ENCODE measurements around the gene ACLY. TPM values are rescaled to one million over a fixed set of nuclear protein-coding genes. Genes with fewer than 3 reads are reported as not detected.
"Not testable (repeated sequence)": the region's sequence is repeated elsewhere in the genome, so short reads cannot be mapped to it uniquely, and the experiment has no call there.

ACLY gene
- total RNA-seq, 2 experiments from 2014 or later: 153 to 161 TPM

GRCh38 chr17:41863074-41863848 is 55.5 kb downstream of the ACLY start:
- H3K27me3 Mint-ChIP-seq (ENCODE audit: low read depth): no peaks in the 10 kb centered on the region
- CTCF ChIA-PET: interaction anchor here (2.6 kb wide), 1 partner anchor 52 kb away, joined by 10 read pairs; the partner anchor contains the start of gene P3H4
- no peak overlapping the region for H3K4me3 Mint-ChIP-seq
- DNase-seq: peak; percentile 50
- H3K9me3 Mint-ChIP-seq: no peaks in the 10 kb centered on the region
- intact Hi-C loops (cut with micrococcal nuclease): loop anchor here (10.0 kb wide), 2 partner anchors 128 to 412 kb away; partner anchors contain the start of genes HAP1 and STAT5B
- peaks cover 3% of the 10 kb centered on the region for H3K36me3 Mint-ChIP-seq (ENCODE audit: low read depth)
- peaks cover 24% of the 10 kb centered on the region for H3K4me1 Mint-ChIP-seq (ENCODE audit: low read depth)
- H3K27ac Mint-ChIP-seq: no peak overlapping the region

GRCh38 chr17:41860254-41860931 is 58.4 kb downstream of the ACLY start:
- no peak for DNase-seq
- intact Hi-C loops (cut with micrococcal nuclease): loop anchor here (10.0 kb wide), 2 partner anchors 126 to 414 kb away; partner anchors contain the start of genes HAP1 and STAT5B
- Mint-ChIP-seq H3K4me1 (ENCODE audit: low read depth) (peaks cover 21% of the 10 kb centered on the region), H3K27me3 (ENCODE audit: low read depth) (no peaks in the 10 kb centered on the region), H3K36me3 (ENCODE audit: low read depth) (peaks cover 2% of the 10 kb centered on the region), H3K27ac (no peak overlapping the region), H3K9me3 (no peaks in the 10 kb centered on the region), H3K4me3 (no peak overlapping the region)
- CTCF ChIA-PET: no interaction called here

- H3K27ac Mint-ChIP-seq; H3K27me3 Mint-ChIP-seq (ENCODE audit: low read depth); H3K4me3 Mint-ChIP-seq; H3K9me3 Mint-ChIP-seq; intact Hi-C loops (cut with micrococcal nuclease); DNase-seq: not testable (repeated sequence)
- H3K36me3 Mint-ChIP-seq (ENCODE audit: low read depth): peaks cover 23% of the 10 kb centered on the region
- CTCF ChIA-PET: interaction anchor here (0.6 to 1.4 kb wide), 5 partner anchors 13 to 156 kb away, joined by 3 to 5 read pairs (median 3); partner anchors contain the start of genes KLHL11 and P3H4
- peaks cover 30% of the 10 kb centered on the region for H3K4me1 Mint-ChIP-seq (ENCODE audit: low read depth)
These were observed 67.4 kb downstream of the ACLY start for GRCh38 chr17:41851382-41851781.

- CTCF ChIA-PET: interaction anchor here (0.7 to 1.6 kb wide), 2 partner anchors 15 to 48 kb away, joined by 4 to 7 read pairs; no protein-coding TSS in a partner anchor
- H3K36me3 Mint-ChIP-seq (ENCODE audit: low read depth): peaks cover 15% of the 10 kb centered on the region
- no peaks in the 10 kb centered on the region for H3K9me3 Mint-ChIP-seq
- no peak overlapping the region for H3K27ac Mint-ChIP-seq
- intact Hi-C loops (cut with micrococcal nuclease): no loop called here
- H3K27me3 Mint-ChIP-seq (ENCODE audit: low read depth): no peaks in the 10 kb centered on the region
- no peak overlapping the region for H3K4me3 Mint-ChIP-seq
- H3K4me1 Mint-ChIP-seq (ENCODE audit: low read depth): peaks cover 28% of the 10 kb centered on the region
- no peak for DNase-seq
These were observed 69.3 kb downstream of the ACLY start for GRCh38 chr17:41849251-41849990.

DNA sequence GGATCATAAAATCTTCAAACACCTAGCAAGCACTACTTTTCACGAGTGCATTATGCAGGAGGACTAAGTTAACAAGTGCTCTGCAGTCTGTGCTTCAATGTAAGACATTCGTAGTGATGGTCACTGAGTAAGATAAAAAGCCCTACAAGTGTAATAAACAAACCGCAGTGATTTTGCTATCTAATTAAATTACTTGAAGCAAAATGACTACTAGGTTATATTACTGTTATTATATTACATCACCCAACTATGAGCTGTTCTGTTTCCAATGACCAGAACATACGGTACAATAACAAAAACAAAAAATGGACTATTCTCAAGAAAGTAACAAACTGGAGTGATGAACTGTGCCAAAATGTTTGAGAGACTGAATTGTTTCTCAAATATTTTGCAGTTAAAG is 70.0 kb downstream of the ACLY start:
- H3K4me3 Mint-ChIP-seq: no peak overlapping the region
- H3K9me3 Mint-ChIP-seq: no peaks in the 10 kb centered on the region
- peaks cover 10% of the 10 kb centered on the region for H3K36me3 Mint-ChIP-seq (ENCODE audit: low read depth)
- no peak overlapping the region for H3K27ac Mint-ChIP-seq
- CTCF ChIA-PET: interaction anchor here (1.6 kb wide), 1 partner anchor 47 kb away, joined by 7 read pairs; no protein-coding TSS in a partner anchor
- H3K27me3 Mint-ChIP-seq (ENCODE audit: low read depth): no peaks in the 10 kb centered on the region
- H3K4me1 Mint-ChIP-seq (ENCODE audit: low read depth): peaks cover 25% of the 10 kb centered on the region
- intact Hi-C loops (cut with micrococcal nuclease): no loop called here
- DNase-seq: no peak

DNA sequence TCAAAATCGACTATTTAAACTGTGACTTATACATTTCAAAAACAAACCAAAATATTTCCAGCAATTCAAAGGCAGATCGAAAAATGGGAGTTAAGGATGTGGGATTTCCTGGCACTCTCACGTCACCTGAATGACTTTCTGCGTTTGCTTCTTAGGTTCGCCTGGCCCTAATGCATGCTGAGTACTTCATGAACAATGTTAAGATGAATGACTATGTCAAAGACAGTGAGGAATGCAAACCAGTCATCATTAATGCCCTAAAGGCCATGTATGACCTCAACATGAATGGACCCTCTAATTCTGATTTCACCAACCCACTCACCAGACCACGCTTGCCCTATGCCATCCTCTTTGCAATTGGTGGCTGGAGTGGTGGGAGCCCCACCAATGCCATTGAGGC is 73.8 kb downstream of the ACLY start:
- no peaks in the 10 kb centered on the region for H3K27me3 Mint-ChIP-seq (ENCODE audit: low read depth)
- no peak overlapping the region for H3K4me3 Mint-ChIP-seq
- CTCF ChIA-PET: no interaction called here
- peaks cover 3% of the 10 kb centered on the region for H3K4me1 Mint-ChIP-seq (ENCODE audit: low read depth)
- H3K36me3 Mint-ChIP-seq (ENCODE audit: low read depth): peaks cover 2% of the 10 kb centered on the region
- no peak overlapping the region for H3K27ac Mint-ChIP-seq
- no peaks in the 10 kb centered on the region for H3K9me3 Mint-ChIP-seq
- intact Hi-C loops (cut with micrococcal nuclease): no loop called here
- no peak for DNase-seq

- intact Hi-C loops (cut with micrococcal nuclease); CTCF ChIA-PET; H3K4me1 Mint-ChIP-seq (ENCODE audit: low read depth); DNase-seq; H3K27me3 Mint-ChIP-seq (ENCODE audit: low read depth); H3K36me3 Mint-ChIP-seq (ENCODE audit: low read depth); H3K9me3 Mint-ChIP-seq; H3K4me3 Mint-ChIP-seq; H3K27ac Mint-ChIP-seq: not testable (repeated sequence)
These were observed 78.0 kb downstream of the ACLY start for GRCh38 chr17:41840781-41841180.

DNA sequence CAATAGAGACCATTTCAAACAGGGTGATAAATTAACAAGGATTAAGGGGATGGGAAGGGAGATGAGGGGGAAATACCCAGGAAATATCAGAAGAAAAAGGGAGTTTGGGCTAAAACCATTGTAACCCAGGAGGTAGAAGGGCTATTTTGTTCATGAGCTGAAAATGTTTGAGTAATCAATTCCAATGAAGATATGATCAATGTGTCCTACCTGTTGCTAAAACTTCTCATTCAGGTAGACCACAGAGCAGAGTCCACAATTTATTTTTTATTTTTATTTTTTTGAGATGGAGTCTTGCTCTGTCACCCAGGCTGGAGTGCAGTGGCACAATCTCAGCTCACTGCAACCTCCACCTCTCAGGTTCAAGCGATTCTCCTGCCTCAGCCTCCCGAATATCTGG is 79.3 kb downstream of the ACLY start:
- H3K9me3 Mint-ChIP-seq; H3K36me3 Mint-ChIP-seq (ENCODE audit: low read depth); H3K27ac Mint-ChIP-seq; intact Hi-C loops (cut with micrococcal nuclease); H3K4me3 Mint-ChIP-seq; H3K27me3 Mint-ChIP-seq (ENCODE audit: low read depth); DNase-seq: not testable (repeated sequence)
- CTCF ChIA-PET: interaction anchor here (0.9 kb wide), 1 partner anchor 26 kb away, joined by 3 read pairs; no protein-coding TSS in a partner anchor
- H3K4me1 Mint-ChIP-seq (ENCODE audit: low read depth): peaks cover 16% of the 10 kb centered on the region

GRCh38 chr17:41837761-41838538 is 80.8 kb downstream of the ACLY start, which contains the start of gene KLHL10:
Gene KLHL10, plus strand, starts transcription at chr17:41837825. Its CDS starts 108 bp downstream, at chr17:41837933.
- intact Hi-C loops (cut with micrococcal nuclease): loop anchor here (2.0 kb wide), 1 partner anchor 27 kb away; the partner anchor contains the start of gene KLHL11
- Mint-ChIP-seq H3K27ac (no peak within 1 kb of the TSS), H3K9me3 (no peaks in the 10 kb centered on the region)

GRCh38 chr17:41836550-41837196 is 82.1 kb downstream of the ACLY start:
- intact Hi-C loops (cut with micrococcal nuclease): loop anchor here (2.0 kb wide), 1 partner anchor 28 kb away; the partner anchor contains the start of gene KLHL11
- H3K4me1 Mint-ChIP-seq (ENCODE audit: low read depth): peaks cover 16% of the 10 kb centered on the region
- no peak for DNase-seq
- peaks cover under 1% of the 10 kb centered on the region for H3K36me3 Mint-ChIP-seq (ENCODE audit: low read depth)
- CTCF ChIA-PET: interaction anchor here (0.7 to 1.0 kb wide), 2 partner anchors 13 to 28 kb away, joined by 4 read pairs; no protein-coding TSS in a partner anchor
- no peaks in the 10 kb centered on the region for H3K27me3 Mint-ChIP-seq (ENCODE audit: low read depth)
- H3K27ac Mint-ChIP-seq: no peak overlapping the region
- no peaks in the 10 kb centered on the region for H3K9me3 Mint-ChIP-seq
- peak overlapping the region; percentile 80 for H3K4me3 Mint-ChIP-seq

More at GRCh38 chr17:41837761-41838538, 80.8 kb downstream of the ACLY start, which contains the start of gene KLHL10:
- no peaks in the 10 kb centered on the region for H3K27me3 Mint-ChIP-seq (ENCODE audit: low read depth)
- no peaks in the 10 kb centered on the region for H3K36me3 Mint-ChIP-seq (ENCODE audit: low read depth)
- H3K4me1 Mint-ChIP-seq (ENCODE audit: low read depth): peaks cover 16% of the 10 kb centered on the region
- CTCF ChIA-PET: interaction anchor here (0.6 to 1.0 kb wide), 2 partner anchors 14 to 894 kb away, joined by 3 to 5 read pairs; no protein-coding TSS in a partner anchor
- DNase-seq: no peak
- H3K4me3 Mint-ChIP-seq: peak within 1 kb of the TSS; percentile 80
